HG02588 (cell line): Measurements from ENCODE around the gene FCHSD2.
"Not testable (repeated sequence)": the region's sequence is repeated elsewhere in the genome, so short reads cannot be mapped to it uniquely, and the experiment has no call there.

Source experiments
- ATAC-seq: cut with Tn5 transposase; IDR thresholded peaks from one replicate; pipeline ENCODE4 v1.9.1; 2021; ENCODE audit warnings: mild to moderate bottlenecking, moderate library complexity; ENCODE audit not compliant: unreplicated experiment

FCHSD2 gene

GRCh38 chr11:73017024-73017751, 124.9 kb downstream of the FCHSD2 start:
- ATAC-seq = no peak

GRCh38 chr11:73013021-73013420, 129.1 kb downstream of the FCHSD2 start:
- no peak for ATAC-seq

GRCh38 chr11:73012121-73012863, 129.8 kb downstream of the FCHSD2 start:
- ATAC-seq = no peak

GRCh38 chr11:73011126-73011817, 130.8 kb downstream of the FCHSD2 start:
- no peak for ATAC-seq

GRCh38 chr11:73009972-73010371, 132.1 kb downstream of the FCHSD2 start:
- no peak for ATAC-seq

GRCh38 chr11:73004088-73004487, 138.0 kb downstream of the FCHSD2 start:
- no peak for ATAC-seq

GRCh38 chr11:73003088-73003487, 139.0 kb downstream of the FCHSD2 start:
- ATAC-seq = no peak

- no peak for ATAC-seq
Observed at GRCh38 chr11:73002214-73002613, 139.9 kb downstream of the FCHSD2 start.

- ATAC-seq = no peak
Observed at GRCh38 chr11:73001615-73002014, 140.5 kb downstream of the FCHSD2 start.

GRCh38 chr11:72998676-72999075, 143.4 kb downstream of the FCHSD2 start:
- ATAC-seq = no peak

- ATAC-seq = no peak
Observed at GRCh38 chr11:72996959-72997358, 145.2 kb downstream of the FCHSD2 start.

GRCh38 chr11:72989727-72990126, 152.4 kb downstream of the FCHSD2 start:
- no peak for ATAC-seq

GRCh38 chr11:72988821-72989220, 153.3 kb downstream of the FCHSD2 start:
- no peak for ATAC-seq

- no peak for ATAC-seq
Observed at GRCh38 chr11:72985645-72986044, 156.5 kb downstream of the FCHSD2 start.

GRCh38 chr11:72984453-72985077, 157.6 kb downstream of the FCHSD2 start:
- ATAC-seq = no peak

GRCh38 chr11:72983560-72983959, 158.6 kb downstream of the FCHSD2 start:
- ATAC-seq = no peak

- ATAC-seq = no peak
Observed at GRCh38 chr11:72981971-72982685, 160.0 kb downstream of the FCHSD2 start.

- ATAC-seq = no peak
Observed at GRCh38 chr11:72981080-72981479, 161.0 kb downstream of the FCHSD2 start.

GRCh38 chr11:72977782-72978181, 164.3 kb downstream of the FCHSD2 start:
- not testable (repeated sequence) for ATAC-seq

GRCh38 chr11:72976522-72976892, 165.6 kb downstream of the FCHSD2 start:
- ATAC-seq = not testable (repeated sequence)
